Stimulated activated CD4-positive, alpha-beta T cell treated with anti-CD3 and anti-CD28 coated beads, Interleukin-12 subunit alpha, Interleukin-12 subunit beta, amount 100 ng/mL, for 48 hours (primary cell): ENCODE data around the gene C11orf98.
"Not testable (repeated sequence)": the region's sequence is repeated elsewhere in the genome, so short reads cannot be mapped to it uniquely, and the experiment has no call there.

Source experiments
- DNase-seq, 3 donors: peaks; one replicate each; pipeline ENCODE4 v3.0.0-alpha.2; 2020; ENCODE audit warnings: low read depth in 2 of 3, low spot score in 1 of 3

Gene C11orf98

GRCh38 chr11:62654297-62654696 lies 10.7 kb downstream of the C11orf98 start:
- DNase-seq = no peak

GRCh38 chr11:62652161-62653006 lies 12.6 kb downstream of the C11orf98 start:
- no peak for DNase-seq

- not testable (repeated sequence) for DNase-seq
Measured at GRCh38 chr11:62650283-62650682, 14.7 kb downstream of the C11orf98 start.

- no peak for DNase-seq
Measured at GRCh38 chr11:62649486-62649885, 15.5 kb downstream of the C11orf98 start.

- DNase-seq = no peak
Measured at GRCh38 chr11:62648967-62649364, 16.0 kb downstream of the C11orf98 start.

- no peak for DNase-seq
Measured at GRCh38 chr11:62648185-62648966, 16.6 kb downstream of the C11orf98 start.

- DNase-seq = no peak
Measured at GRCh38 chr11:62647609-62648005, 17.4 kb downstream of the C11orf98 start.

GRCh38 chr11:62646825-62647608 lies 18.0 kb downstream of the C11orf98 start:
- DNase-seq = no peak

- peak; percentile 99 to 100 (median 99) for DNase-seq
Measured at GRCh38 chr11:62645946-62646824, 18.8 kb downstream of the C11orf98 start, which contains the start of gene GANAB. TSS of gene GANAB (minus strand) at chr11:62646613. CDS start at chr11:62646599, 14 bp downstream.

- no peak for DNase-seq
Measured at GRCh38 chr11:62645671-62645945, 19.4 kb downstream of the C11orf98 start.

GRCh38 chr11:62644220-62644619 lies 20.8 kb downstream of the C11orf98 start:
- no peak for DNase-seq

- DNase-seq = no peak
Measured at GRCh38 chr11:62632492-62632891, 32.5 kb downstream of the C11orf98 start.

GRCh38 chr11:62627713-62628112 lies 37.3 kb downstream of the C11orf98 start:
- DNase-seq = no peak

- DNase-seq = no peak
Measured at GRCh38 chr11:62622476-62623089, 42.4 kb downstream of the C11orf98 start.

- peak; percentile 94 to 95 (median 95) for DNase-seq
Measured at GRCh38 chr11:62621567-62622470, 43.2 kb downstream of the C11orf98 start, which contains the start of gene B3GAT3. TSS of gene B3GAT3 (minus strand) at chr11:62621986. CDS start at chr11:62621947, 39 bp downstream.

- DNase-seq = no peak
Measured at GRCh38 chr11:62621027-62621566, 43.9 kb downstream of the C11orf98 start.

GRCh38 chr11:62616957-62617356 lies 48.1 kb downstream of the C11orf98 start:
- DNase-seq = not testable (repeated sequence)

- DNase-seq = no peak
Measured at GRCh38 chr11:62615521-62615920, 49.5 kb downstream of the C11orf98 start.

- peak in 1 of 3 donors; percentile 41 for DNase-seq
Measured at GRCh38 chr11:62614275-62614674, 50.7 kb downstream of the C11orf98 start.
